Measurements from ENCODE around the gene KRCC1. TPM values are rescaled to one million over a fixed set of nuclear protein-coding genes. Genes with fewer than 3 reads are reported as not detected.
"Not testable (repeated sequence)": the region's sequence is repeated elsewhere in the genome, so short reads cannot be mapped to it uniquely, and the experiment has no call there.

The KRCC1 gene
- total RNA-seq, 1 experiment from 2014 or later: 33.1 TPM

- DNase-seq (ENCODE audit: low read depth): no peak
Measured at GRCh38 chr2:88042476-88042875, 13.1 kb downstream of the KRCC1 start.

- peak; percentile 73 for DNase-seq (ENCODE audit: low read depth)
Measured at GRCh38 chr2:88038263-88039105, 17.1 kb downstream of the KRCC1 start.

- no peak for DNase-seq (ENCODE audit: low read depth)
Measured at GRCh38 chr2:88036606-88037005, 19.0 kb downstream of the KRCC1 start.

GRCh38 chr2:88036182-88036581, 19.4 kb downstream of the KRCC1 start:
- DNase-seq (ENCODE audit: low read depth): no peak

GRCh38 chr2:88032070-88032702, 23.4 kb downstream of the KRCC1 start:
- no peak for DNase-seq (ENCODE audit: low read depth)

GRCh38 chr2:88028931-88029330, 26.7 kb downstream of the KRCC1 start:
- no peak for DNase-seq (ENCODE audit: low read depth)

GRCh38 chr2:88027697-88028389, 27.7 kb downstream of the KRCC1 start:
- DNase-seq (ENCODE audit: low read depth): no peak

- DNase-seq (ENCODE audit: low read depth): no peak
Measured at GRCh38 chr2:88024509-88024908, 31.1 kb downstream of the KRCC1 start.

- DNase-seq (ENCODE audit: low read depth): no peak
Measured at GRCh38 chr2:88022669-88022921, 33.0 kb downstream of the KRCC1 start.

GRCh38 chr2:88019985-88020384, 35.6 kb downstream of the KRCC1 start:
- no peak for DNase-seq (ENCODE audit: low read depth)

- DNase-seq (ENCODE audit: low read depth): no peak
Measured at GRCh38 chr2:88018909-88019308, 36.7 kb downstream of the KRCC1 start.

GRCh38 chr2:88018077-88018805, 37.3 kb downstream of the KRCC1 start:
- not testable (repeated sequence) for DNase-seq (ENCODE audit: low read depth)

GRCh38 chr2:88017780-88018038, 37.9 kb downstream of the KRCC1 start:
- DNase-seq (ENCODE audit: low read depth): not testable (repeated sequence)

- DNase-seq (ENCODE audit: low read depth): no peak
Measured at GRCh38 chr2:88016960-88017779, 38.4 kb downstream of the KRCC1 start.

- DNase-seq (ENCODE audit: low read depth): peak; percentile 92
Measured at GRCh38 chr2:88016086-88016959, 39.3 kb downstream of the KRCC1 start, which contains the start of gene RNU2-63P. TSS of gene RNU2-63P (minus strand) at chr2:88016547.

GRCh38 chr2:88011011-88011410, 44.6 kb downstream of the KRCC1 start:
- no peak for DNase-seq (ENCODE audit: low read depth)

- DNase-seq (ENCODE audit: low read depth): no peak
Measured at GRCh38 chr2:88010136-88010535, 45.4 kb downstream of the KRCC1 start.

- no peak for DNase-seq (ENCODE audit: low read depth)
Measured at GRCh38 chr2:88006912-88007439, 48.6 kb downstream of the KRCC1 start.

GRCh38 chr2:88005776-88006175, 49.8 kb downstream of the KRCC1 start:
- DNase-seq (ENCODE audit: low read depth): no peak

GRCh38 chr2:88003074-88003755, 52.4 kb downstream of the KRCC1 start:
- no peak for DNase-seq (ENCODE audit: low read depth)
